RPMI8226 (cell line): ENCODE measurements around the gene P3H3.
"Not testable (repeated sequence)": the region's sequence is repeated elsewhere in the genome, so short reads cannot be mapped to it uniquely, and the experiment has no call there.

ENCODE experiments used
- DNase-seq: peaks from one replicate; pipeline ENCODE4 v3.0.0-alpha.2; 2015

Gene P3H3

GRCh38 chr12:6849427-6849826, 21.2 kb downstream of the P3H3 start:
- DNase-seq, result no peak

- no peak for DNase-seq
These were observed 21.9 kb downstream of the P3H3 start for GRCh38 chr12:6849976-6850560.

GRCh38 chr12:6850796-6851152, 22.6 kb downstream of the P3H3 start:
- DNase-seq, result no peak

GRCh38 chr12:6851153-6851920, 23.1 kb downstream of the P3H3 start, which contains the start of gene CDCA3:
CDCA3 (minus strand) TSS chr12:6851286; CDS start chr12:6850952, 334 bp downstream.
- peak; percentile 98 for DNase-seq

DNA sequence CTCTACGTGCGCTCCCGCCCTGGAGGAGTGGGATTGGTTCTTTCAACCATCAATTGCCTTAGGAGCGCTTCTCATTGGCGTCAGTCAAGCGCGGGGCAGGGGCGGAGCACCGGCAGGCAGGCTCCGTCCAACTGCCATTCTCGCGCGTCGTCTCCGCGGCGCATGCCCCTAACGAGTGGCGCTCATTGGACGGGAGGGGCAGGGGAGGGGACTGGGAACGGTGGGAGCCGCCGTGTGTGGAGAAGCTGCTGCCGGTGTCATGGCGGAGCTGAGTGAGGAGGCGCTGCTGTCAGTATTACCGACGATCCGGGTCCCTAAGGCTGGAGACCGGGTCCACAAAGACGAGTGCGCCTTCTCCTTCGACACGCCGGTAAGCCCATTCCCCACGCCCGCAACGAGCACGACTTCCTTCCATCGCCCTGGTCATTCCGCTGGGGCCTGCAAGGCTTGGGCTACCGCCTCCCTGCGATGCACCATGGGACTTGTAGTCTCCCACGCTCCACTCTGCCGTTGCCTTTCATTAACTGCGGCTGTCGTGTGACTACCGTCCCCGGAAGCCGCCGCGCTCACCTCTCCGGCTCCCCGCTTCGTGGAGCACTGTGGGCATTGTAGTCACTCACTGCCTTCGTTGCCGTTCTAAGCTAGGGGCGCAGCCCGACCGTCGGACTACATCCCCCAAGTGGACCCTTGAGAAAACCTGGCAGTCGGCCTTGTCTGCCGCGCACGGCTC, 23.9 kb downstream of the P3H3 start, which contains the start of gene USP5:
TSS of gene USP5 (plus strand) at position 230 of the 730 bp plus-strand sequence. CDS start at position 260, 30 bp downstream.
- peak; percentile 99 for DNase-seq

DNA sequence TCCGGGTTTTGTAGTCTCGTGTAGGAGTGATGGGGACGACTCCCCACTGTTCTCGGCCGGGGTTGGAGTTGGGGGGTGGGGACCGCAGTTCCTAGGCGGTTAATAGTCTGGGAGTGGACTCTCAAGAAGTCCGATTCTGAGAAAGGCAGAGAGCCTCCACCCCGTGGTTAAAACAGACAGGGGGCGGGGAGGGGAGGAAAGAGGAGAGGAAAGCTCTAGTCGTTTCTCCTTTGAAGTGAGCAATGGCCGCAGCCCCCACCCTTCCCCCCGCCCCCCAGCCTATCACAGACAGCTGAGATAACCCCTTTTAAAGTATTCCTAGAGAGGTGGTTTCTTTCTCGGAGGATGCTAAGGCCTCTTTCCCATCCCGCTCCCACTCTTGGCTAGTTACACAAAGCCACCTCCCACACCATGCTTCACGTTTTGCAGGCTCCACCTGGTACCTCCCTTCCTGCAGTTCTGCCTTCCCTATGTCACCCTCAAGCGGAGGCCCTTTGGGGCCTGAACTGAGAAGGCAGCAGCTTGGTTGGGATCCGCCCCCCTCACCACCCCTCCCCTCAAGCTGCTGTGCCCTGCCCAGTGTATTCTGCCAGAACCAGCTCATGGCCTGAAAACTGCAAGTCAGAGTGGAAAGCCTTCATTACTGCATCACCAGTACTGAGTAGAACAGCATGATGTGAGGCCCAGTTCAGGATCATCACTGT, 24.6 kb downstream of the P3H3 start:
- peak; percentile 74 for DNase-seq

DNA sequence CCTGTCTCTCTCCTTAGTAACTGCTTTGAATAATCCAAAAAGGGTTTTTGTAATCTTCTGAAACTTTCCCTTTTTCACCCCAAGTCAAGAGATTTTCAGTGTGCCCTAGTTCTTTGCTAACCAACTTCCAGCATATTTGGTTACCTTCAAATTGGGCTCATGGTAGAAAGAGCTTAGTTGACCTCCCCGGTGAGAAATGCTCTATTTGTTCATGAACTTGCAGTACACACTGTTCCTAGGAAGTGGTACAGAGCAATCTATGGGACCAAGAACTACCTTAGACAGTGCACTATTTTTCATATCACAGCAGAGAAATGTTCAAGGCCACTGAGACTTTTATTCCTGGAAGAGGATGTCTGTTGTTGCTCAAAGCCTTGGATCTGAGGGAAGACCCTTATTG, 25.4 kb downstream of the P3H3 start:
- DNase-seq, result no peak

DNA sequence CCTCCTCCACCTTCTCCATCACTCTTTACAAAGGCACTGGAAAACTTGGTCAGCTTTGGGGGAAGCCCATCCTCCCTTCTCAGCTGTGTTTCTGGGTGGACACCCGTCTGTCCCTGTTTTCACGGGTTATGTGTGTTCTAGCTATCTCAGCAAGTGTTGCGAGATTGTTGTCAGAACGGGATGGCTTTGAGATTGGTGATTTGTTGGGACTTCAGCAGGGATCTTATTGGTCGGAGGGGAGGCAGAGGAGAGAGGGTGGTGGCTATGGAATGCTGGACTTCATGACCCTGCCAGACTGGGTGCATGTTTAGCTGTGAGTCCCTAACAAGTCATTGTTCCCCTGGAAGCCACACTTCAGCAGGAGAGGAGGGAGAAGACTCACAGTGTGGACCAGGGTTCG, 25.8 kb downstream of the P3H3 start:
- DNase-seq, result no peak

DNA sequence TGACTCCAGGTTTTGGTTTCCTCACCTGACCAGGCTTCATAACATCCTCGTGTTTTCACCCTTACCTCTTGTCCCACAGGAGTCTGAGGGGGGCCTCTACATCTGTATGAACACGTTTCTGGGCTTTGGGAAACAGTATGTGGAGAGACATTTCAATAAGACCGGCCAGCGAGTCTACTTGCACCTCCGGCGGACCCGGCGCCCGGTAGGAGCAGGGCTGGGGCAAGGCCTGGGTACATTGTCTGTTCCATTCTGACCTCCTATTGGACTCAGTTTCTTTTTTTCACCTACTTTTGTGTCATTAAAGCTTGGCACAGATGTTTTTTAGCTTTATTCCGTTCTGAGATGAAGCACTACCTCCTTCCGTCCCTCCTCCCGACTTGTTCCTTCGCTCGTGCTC, 27.1 kb downstream of the P3H3 start:
- DNase-seq, result no peak

DNA sequence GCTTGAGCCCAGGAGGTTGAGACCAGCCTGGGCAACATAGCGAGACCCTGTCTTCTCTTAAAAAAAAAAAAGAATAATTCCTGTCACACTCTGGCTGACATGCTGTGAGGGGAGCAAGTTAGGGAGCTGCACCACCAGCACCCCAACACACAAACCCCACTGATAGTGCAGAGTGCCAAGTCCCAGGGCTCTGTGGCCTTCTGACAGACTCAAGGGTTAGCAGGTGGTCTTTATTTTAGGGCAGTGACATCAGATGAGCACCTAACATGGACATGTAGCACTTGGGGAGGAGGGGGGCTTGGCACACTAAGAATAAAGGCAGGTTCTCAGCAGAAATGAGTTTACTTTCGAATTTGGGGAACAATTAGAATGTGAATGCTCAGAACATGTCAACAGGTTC, 30.6 kb downstream of the P3H3 start:
- no peak for DNase-seq

- no peak for DNase-seq
These were observed 31.9 kb downstream of the P3H3 start for GRCh38 chr12:6860116-6860515.

DNA sequence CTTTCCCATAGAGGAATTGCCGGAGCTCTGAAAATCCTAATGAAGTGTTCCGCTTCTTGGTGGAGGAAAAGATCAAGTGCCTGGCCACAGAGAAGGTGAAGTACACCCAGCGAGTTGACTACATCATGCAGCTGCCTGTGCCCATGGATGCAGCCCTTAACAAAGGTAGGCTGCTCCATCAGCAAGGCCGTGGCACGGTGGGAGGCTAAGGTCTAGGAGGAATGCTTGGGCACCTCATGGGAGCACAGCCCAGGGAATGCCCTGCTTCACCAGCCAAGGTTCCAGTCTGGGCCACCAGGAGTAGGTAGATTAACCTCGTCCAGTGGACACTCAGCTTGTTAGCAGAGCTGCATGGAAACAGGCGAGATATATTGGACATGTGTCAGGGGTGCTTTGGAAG, 32.7 kb downstream of the P3H3 start:
- no peak for DNase-seq

- no peak for DNase-seq
These were observed 33.2 kb downstream of the P3H3 start for GRCh38 chr12:6861391-6861790.

DNA sequence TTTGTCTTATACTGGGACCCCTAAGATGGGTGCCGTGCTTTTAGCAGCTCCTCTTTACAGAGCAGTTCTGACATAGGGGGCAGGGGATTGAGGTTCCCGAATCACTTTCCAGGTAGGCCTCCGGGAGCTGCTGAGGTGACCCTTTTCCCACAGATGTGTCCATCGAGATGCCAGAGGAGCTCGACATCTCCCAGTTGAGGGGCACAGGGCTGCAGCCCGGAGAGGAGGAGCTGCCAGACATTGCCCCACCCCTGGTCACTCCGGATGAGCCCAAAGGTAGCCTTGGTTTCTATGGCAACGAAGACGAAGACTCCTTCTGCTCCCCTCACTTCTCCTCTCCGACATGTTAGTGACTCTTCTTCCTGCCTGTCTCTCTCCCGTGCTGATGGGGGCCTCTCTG, 34.8 kb downstream of the P3H3 start:
- no peak for DNase-seq

GRCh38 chr12:6863586-6864321, 35.5 kb downstream of the P3H3 start:
- DNase-seq, result no peak

GRCh38 chr12:6865307-6865706, 37.1 kb downstream of the P3H3 start:
- DNase-seq, result not testable (repeated sequence)

DNA sequence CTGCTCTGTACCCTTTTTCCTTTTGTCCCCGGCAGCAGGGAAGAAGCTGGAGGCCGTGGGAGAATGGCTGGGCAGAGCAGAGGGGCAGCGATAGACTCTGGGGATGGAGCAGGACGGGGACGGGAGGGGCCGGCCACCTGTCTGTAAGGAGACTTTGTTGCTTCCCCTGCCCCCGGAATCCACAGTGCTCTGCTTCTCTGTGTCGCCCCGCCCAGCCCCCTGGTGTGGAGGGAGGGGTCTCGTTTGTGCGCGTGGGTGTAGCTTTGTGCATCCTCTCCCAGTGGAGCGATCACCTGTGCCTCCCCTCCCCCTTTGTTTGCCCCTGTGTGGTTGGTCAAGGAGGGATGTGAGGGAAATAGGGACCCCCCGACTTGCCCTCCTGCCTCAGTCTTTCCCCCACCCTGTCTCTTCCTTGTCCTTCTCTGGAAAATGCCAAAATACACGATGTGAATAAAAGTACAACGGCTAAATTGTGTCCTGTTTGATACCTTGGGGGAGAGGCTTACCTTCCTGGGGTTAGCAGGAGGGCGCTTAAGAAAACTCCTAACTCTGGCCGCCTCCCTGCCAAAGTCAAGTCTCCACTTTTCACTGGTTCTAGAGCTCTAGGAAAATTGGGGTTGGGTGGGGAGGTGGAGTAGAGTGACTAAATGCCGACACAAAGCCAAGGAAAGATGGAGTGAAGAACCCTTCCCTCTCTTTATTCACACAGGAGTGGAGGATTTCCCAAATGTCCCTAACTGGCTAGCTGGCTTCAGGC, 38.1 kb downstream of the P3H3 start:
- no peak for DNase-seq

DNA sequence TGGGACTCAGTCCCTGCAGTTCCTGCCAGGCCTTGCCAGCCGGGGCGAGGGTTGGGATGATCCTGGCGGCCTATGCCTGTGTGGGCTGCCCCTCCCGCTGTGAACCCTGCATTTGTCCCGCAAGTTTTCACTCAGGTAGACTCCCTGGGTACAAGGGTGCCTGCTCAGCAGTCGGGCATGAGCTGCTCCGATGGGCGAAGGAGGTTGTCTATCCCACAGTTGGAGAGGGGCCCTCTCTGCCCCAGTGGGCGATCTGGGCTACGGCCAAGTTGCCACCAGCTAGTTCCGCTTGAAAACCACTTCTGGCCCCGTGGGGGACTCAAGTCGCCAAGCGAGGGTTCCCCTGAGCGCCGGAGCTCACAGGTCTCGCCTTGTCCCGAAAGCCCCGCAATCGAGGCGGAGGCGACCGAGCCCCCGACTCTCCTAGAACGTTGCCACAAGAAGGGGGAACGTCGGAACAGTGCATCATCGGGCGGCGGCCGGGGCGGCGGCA, 38.8 kb downstream of the P3H3 start:
- no peak for DNase-seq

DNA sequence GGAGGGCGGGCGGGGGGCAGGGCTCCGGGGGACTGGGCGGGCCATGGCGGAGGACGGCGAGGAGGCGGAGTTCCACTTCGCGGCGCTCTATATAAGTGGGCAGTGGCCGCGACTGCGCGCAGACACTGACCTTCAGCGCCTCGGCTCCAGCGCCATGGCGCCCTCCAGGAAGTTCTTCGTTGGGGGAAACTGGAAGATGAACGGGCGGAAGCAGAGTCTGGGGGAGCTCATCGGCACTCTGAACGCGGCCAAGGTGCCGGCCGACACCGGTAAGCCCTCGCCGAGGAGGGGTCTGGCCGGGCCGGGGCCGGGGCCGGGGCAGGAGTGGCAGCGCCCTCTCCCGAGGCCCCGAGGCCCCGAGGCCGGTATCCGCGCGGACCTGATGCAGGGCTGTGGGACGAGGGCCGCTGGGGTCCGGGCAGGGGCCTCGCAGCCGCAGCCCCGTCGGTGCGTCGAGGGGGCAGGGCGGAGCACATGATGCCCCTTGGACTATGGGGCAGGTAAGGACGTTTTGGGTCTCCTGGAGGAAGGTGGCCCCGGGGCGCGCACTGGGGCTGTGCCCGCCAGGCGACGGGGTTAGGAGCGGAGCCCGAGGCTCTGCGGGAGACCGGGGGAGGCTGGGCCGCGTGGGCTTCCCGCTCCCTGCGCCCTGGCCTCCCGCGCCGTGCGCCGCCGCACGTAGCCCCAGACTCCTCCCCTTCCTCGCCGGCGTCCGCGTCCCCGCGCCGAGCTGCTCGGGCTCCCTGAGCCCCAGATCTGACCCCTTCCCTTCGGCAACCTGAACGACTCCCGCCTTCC, 39.4 kb downstream of the P3H3 start, which contains the start of gene TPI1:
TSS of gene TPI1 (plus strand) at position 119 of the 798 bp plus-strand sequence. CDS start at position 155, 36 bp downstream.
- DNase-seq, result peak; percentile 86

DNA sequence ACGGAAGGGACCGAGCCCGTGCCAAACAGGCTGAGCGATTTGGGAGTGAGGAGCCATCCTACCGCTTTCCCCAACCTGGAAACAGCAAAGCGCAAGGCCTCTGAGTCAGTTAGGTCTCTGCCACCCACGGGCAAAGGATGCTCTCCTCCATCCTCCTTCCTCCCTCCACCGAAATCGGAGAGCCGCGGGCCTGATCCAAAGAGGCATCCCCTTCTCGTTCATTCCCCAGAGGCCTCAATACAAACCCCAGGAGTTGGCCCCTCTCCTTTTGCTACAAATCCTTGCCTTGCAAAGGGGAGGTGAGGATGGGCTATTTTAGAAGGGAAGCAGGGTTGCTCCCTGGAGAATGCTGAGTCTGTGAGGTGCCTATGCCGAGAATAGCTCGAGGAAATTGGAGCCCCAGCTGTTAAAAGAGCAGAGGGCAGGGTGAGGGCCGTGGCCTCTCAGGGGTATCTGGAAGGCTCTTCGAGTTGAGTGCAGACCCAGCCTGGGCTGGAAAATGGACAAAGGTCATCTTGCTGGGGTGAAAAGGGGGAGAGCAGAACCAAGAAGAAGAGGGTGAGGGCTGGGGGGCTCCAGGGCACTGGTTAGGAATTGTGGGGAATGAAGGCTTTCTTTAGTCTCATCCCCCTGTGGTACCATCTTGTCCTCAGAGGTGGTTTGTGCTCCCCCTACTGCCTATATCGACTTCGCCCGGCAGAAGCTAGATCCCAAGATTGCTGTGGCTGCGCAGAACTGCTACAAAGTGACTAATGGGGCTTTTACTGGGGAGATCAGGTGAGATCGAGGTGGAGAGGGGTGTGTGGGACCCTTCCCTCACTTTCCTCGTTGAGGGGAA, 40.2 kb downstream of the P3H3 start:
- DNase-seq, result peak; percentile 26
